Measurements from ENCODE around the gene TMPRSS7.
"Not testable (repeated sequence)": the region's sequence is repeated elsewhere in the genome, so short reads cannot be mapped to it uniquely, and the experiment has no call there.

The TMPRSS7 gene

DNA sequence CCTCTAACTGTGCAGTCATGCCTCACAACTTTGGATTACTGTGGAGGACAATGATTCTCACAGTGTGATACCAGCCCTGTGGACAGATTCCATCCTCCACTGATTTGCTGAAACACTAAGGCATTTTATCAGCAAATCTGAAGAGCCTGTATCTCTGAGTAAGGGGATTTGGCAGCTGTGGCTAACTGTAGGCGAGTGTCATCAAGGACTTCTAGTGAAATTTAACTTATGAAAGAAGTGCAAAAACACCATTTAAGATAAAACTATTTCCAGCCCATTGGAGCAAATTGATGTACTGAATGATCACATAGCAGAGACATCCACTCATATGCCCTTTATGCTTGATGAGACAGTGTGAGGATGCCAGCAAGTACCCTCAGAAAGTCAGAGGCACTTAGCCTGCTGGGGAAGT lies 13.9 kb upstream of the TMPRSS7 start:
- TF ChIP-seq POLR2AphosphoS5 (IDR thresholded peaks at IDR 0.05; ENCODE audit: borderline replicate concordance, low read depth, low read length), result no peak
- no peak for TF ChIP-seq EZH2 (IDR thresholded peaks at IDR 0.05)
- TF ChIP-seq FOXP2 (optimal IDR thresholded peaks at IDR 0.05; ENCODE audit: control extremely low read depth, extremely low read length, insufficient read depth), result no peak
- no peak overlapping the region for H3K9ac ChIP-seq (ENCODE audit: insufficient read length)
- no peaks in the 10 kb centered on the region for H3K9me3 ChIP-seq (ENCODE audit: low read depth, low read length)
- DNase-seq (ENCODE audit: low read depth, low spot score), result no peak
- H3K4me3 ChIP-seq, result no peak overlapping the region
- no peaks in the 10 kb centered on the region for H3K36me3 ChIP-seq (ENCODE audit: insufficient read depth, low read length)
- H3K27ac ChIP-seq, result no peak overlapping the region

DNA sequence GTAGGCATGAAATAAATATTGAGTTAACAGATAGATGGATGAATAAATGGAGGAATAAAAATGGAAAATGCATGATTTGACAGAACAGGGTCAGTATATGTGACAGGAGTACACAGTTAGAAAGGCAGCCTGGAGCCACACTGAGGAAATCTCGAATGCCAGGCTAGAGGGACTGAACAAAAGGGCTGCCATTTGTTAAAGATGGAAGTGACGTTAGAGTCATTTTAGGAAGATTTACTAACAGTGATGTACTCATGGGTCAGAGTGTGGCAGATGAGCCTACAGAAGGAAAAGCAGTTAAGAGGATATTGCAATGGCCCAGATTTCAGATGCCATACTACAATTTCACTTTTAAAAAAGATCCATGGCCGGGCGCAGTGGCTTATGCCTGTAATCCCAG lies 7.4 kb upstream of the TMPRSS7 start:
- no peaks in the 10 kb centered on the region for H3K9me3 ChIP-seq (ENCODE audit: low read depth, low read length)

DNA sequence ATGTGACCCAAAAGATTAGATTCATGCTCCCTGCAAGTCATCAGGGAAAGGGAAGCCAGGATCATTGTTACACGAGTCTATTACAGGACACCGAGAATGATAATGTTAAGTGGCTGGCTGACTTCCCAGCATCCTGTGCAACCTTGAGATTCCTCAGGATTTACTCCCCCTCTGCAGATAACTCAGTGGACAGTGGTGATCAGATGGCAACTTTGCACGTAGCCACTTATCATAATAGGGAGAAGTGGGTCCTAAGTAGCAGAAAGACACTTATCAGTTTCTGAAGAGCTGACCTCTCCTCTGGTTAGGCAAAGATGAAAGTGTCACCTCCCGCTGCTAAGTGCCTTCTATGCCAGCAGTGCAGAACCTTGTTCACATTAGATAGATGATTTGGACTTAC lies 6.7 kb upstream of the TMPRSS7 start:
- no peak overlapping the region for H3K4me3 ChIP-seq
- H3K9me3 ChIP-seq (ENCODE audit: low read depth, low read length), result no peaks in the 10 kb centered on the region
- H3K27ac ChIP-seq, result no peak overlapping the region
- no peak for DNase-seq (ENCODE audit: low read depth, low spot score)
- TF ChIP-seq POLR2AphosphoS5 (IDR thresholded peaks at IDR 0.05; ENCODE audit: borderline replicate concordance, low read depth, low read length) (no peak), FOXP2 (optimal IDR thresholded peaks at IDR 0.05; ENCODE audit: control extremely low read depth, extremely low read length, insufficient read depth) (no peak), EZH2 (IDR thresholded peaks at IDR 0.05) (no peak)
- H3K36me3 ChIP-seq (ENCODE audit: insufficient read depth, low read length), result no peaks in the 10 kb centered on the region
- H3K9ac ChIP-seq (ENCODE audit: insufficient read length), result no peak overlapping the region

More for the DNA sequence above, 7.4 kb upstream of the TMPRSS7 start:
- no peak for DNase-seq (ENCODE audit: low read depth, low spot score)
- no peak for TF ChIP-seq FOXP2 (optimal IDR thresholded peaks at IDR 0.05; ENCODE audit: control extremely low read depth, extremely low read length, insufficient read depth)
- TF ChIP-seq EZH2 (IDR thresholded peaks at IDR 0.05), result no peak
- no peak for TF ChIP-seq POLR2AphosphoS5 (IDR thresholded peaks at IDR 0.05; ENCODE audit: borderline replicate concordance, low read depth, low read length)
- H3K36me3 ChIP-seq (ENCODE audit: insufficient read depth, low read length), result no peaks in the 10 kb centered on the region
- H3K27ac ChIP-seq, result no peak overlapping the region
- H3K9ac ChIP-seq (ENCODE audit: insufficient read length), result no peak overlapping the region
- H3K4me3 ChIP-seq, result no peak overlapping the region

DNA sequence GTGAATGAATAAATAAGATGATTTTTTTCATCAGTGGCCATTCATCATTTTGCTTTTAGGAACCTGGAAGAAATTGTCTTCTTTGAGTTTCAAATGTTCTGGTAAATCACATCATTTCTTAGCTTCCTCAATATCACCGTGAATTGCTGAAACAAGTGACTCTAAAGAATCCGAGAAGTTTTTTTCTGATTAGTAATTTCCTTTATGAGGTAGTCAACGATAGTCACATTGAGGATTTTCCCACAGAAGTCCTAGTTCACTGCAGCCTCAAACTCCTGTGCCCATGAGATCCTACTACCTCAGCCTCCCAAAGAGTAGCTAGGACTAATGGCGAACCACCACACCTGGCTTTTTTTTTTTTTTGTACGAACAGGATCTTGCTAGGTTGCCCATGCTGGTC lies 3.6 kb upstream of the TMPRSS7 start:
- Histone ChIP-seq H3K9me3 (ENCODE audit: low read depth, low read length) (no peaks in the 10 kb centered on the region), H3K27ac (no peak overlapping the region), H3K4me3 (no peak overlapping the region), H3K9ac (ENCODE audit: insufficient read length) (no peak overlapping the region), H3K36me3 (ENCODE audit: insufficient read depth, low read length) (no peaks in the 10 kb centered on the region)
- DNase-seq (ENCODE audit: low read depth, low spot score), result no peak
- TF ChIP-seq EZH2 (IDR thresholded peaks at IDR 0.05) (no peak), POLR2AphosphoS5 (IDR thresholded peaks at IDR 0.05; ENCODE audit: borderline replicate concordance, low read depth, low read length) (no peak), FOXP2 (optimal IDR thresholded peaks at IDR 0.05; ENCODE audit: control extremely low read depth, extremely low read length, insufficient read depth) (no peak)

DNA sequence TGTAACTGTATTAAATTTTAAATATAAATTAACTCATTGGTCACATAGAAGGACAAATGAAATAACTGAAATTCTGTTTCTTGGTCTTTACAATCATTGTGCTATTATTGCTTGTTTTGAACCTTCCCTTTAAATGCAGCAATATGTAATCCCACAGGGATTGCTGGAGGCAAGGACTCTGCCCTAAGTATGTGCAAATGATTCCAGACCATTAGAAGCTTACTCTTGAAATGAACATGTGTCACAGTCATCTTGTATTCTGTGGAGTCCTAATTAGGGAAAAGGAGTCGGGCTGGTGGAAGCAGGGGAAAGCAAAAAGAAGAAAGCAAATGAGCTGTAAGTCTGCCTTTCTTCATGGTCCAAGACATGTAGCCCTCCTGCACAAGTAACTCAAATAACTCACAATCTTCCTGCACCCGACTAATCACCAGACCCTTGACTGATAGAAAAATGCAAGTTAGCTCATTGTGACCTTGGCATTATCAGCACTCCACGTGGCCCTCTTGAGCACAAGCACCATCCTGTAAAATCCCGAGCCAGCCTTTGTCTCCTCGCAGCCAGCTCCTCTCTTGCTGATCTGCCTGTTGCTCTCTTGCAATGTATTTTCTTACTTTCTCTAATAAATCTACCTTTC lies 2.3 kb upstream of the TMPRSS7 start:
- no peak overlapping the region for H3K9ac ChIP-seq (ENCODE audit: insufficient read length)
- no peak for DNase-seq (ENCODE audit: low read depth, low spot score)
- no peak for TF ChIP-seq FOXP2 (optimal IDR thresholded peaks at IDR 0.05; ENCODE audit: control extremely low read depth, extremely low read length, insufficient read depth)
- no peak for TF ChIP-seq EZH2 (IDR thresholded peaks at IDR 0.05)
- no peak for TF ChIP-seq POLR2AphosphoS5 (IDR thresholded peaks at IDR 0.05; ENCODE audit: borderline replicate concordance, low read depth, low read length)
- no peak overlapping the region for H3K4me3 ChIP-seq
- no peaks in the 10 kb centered on the region for H3K9me3 ChIP-seq (ENCODE audit: low read depth, low read length)
- no peaks in the 10 kb centered on the region for H3K36me3 ChIP-seq (ENCODE audit: insufficient read depth, low read length)
- no peak overlapping the region for H3K27ac ChIP-seq

DNA sequence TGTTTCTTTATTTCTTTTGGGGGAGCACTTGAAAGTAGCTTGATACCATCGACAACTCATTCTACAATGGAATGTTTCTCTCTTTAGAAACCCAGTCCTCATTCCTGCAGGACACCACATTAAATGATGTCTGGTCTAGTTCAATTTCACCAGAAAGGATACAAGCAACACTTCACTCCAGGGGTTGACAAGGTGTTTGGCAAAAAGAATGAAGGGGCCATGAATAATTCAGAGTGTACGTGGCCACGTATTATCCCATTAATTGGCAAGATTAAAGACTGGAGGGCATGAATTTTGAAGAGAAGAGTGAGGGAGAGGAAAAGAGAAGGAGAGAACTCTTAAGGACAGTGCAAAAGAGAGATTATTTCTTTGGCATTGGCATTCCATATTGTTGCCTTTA lies 705 bp downstream of the TMPRSS7 start:
- TF ChIP-seq EZH2 (IDR thresholded peaks at IDR 0.05) (no peak), POLR2AphosphoS5 (IDR thresholded peaks at IDR 0.05; ENCODE audit: borderline replicate concordance, low read depth, low read length) (no peak), FOXP2 (optimal IDR thresholded peaks at IDR 0.05; ENCODE audit: control extremely low read depth, extremely low read length, insufficient read depth) (no peak)
- no peaks in the 10 kb centered on the region for H3K9me3 ChIP-seq (ENCODE audit: low read depth, low read length)
- no peak for DNase-seq (ENCODE audit: low read depth, low spot score)

DNA sequence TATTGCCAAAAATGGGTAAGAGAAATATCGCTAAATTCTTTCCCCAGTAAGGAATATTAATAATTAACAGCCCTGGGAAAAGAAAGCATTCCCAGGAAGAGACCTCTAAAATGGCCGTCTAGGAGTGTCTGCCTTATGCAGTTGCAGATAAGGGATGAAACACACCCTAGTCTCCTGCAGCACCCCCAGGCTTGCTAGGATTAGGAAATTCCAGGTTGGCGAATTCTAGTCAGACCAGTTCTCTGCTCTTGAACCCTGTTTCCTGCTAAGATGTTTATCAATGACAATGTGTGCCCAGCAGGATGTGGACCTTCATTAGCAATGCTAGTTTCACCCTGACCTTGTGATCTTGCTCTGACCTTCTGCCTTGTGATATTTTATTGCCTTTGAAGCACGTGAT lies 2.7 kb downstream of the TMPRSS7 start:
- not testable (repeated sequence) for DNase-seq (ENCODE audit: low read depth, low spot score); H3K9me3 ChIP-seq (ENCODE audit: low read depth, low read length)

More for the DNA sequence above, 705 bp downstream of the TMPRSS7 start:
- Histone ChIP-seq H3K4me3 (no peak overlapping the region), H3K9ac (ENCODE audit: insufficient read length) (no peak overlapping the region), H3K36me3 (ENCODE audit: insufficient read depth, low read length) (no peaks in the 10 kb centered on the region), H3K27ac (no peak overlapping the region)

DNA sequence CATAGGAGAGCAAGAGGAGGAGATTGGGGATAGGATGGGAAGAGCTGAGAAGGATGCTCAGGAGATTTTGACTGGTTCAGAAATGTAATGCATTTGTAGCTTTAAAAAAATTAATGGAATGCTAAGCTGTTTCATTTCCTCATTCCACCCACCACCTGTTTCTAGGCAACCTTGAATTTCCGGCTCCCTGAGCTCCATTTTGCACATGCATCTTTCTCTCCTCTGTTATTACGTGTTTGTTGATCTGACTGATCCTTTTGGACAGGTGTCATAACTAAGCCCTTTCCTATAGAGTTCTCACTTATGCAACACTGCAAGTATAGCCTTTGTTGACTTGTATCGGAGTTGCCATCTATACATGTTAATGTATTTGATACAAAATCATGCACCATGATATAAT lies 4.3 kb downstream of the TMPRSS7 start:
- Histone ChIP-seq H3K4me3 (no peak overlapping the region), H3K9me3 (ENCODE audit: low read depth, low read length) (no peaks in the 10 kb centered on the region), H3K27ac (no peak overlapping the region), H3K9ac (ENCODE audit: insufficient read length) (no peak overlapping the region), H3K36me3 (ENCODE audit: insufficient read depth, low read length) (no peaks in the 10 kb centered on the region)
- no peak for DNase-seq (ENCODE audit: low read depth, low spot score)
- TF ChIP-seq FOXP2 (optimal IDR thresholded peaks at IDR 0.05; ENCODE audit: control extremely low read depth, extremely low read length, insufficient read depth) (no peak), EZH2 (IDR thresholded peaks at IDR 0.05) (no peak), POLR2AphosphoS5 (IDR thresholded peaks at IDR 0.05; ENCODE audit: borderline replicate concordance, low read depth, low read length) (no peak)

More for the DNA sequence above, 2.7 kb downstream of the TMPRSS7 start:
- H3K36me3 ChIP-seq (ENCODE audit: insufficient read depth, low read length); H3K27ac ChIP-seq; H3K9ac ChIP-seq (ENCODE audit: insufficient read length); H3K4me3 ChIP-seq: not testable (repeated sequence)

DNA sequence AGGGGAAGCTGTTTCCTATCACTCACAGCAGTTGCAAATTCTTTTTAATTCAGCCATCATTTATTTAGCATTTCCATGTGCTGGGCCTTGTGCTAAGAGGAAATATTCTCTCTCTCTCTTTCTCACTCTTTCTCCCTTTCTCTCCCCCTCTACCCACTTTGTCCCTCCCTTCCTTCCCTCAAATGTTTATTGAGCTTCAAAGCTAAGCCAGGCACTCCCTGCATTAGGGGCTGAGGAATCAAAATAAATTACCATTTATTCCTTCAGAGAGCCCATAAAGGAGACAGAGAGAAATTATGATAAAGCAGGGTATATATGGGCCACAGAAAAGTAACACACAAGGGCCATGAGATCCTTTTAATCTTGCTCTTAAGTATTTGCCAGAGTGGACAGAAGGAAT lies 6.8 kb downstream of the TMPRSS7 start:
- H3K9me3 ChIP-seq (ENCODE audit: low read depth, low read length), result no peaks in the 10 kb centered on the region
- no peak for DNase-seq (ENCODE audit: low read depth, low spot score)
- no peak overlapping the region for H3K27ac ChIP-seq
- H3K9ac ChIP-seq (ENCODE audit: insufficient read length), result no peak overlapping the region
- H3K4me3 ChIP-seq, result no peak overlapping the region
- H3K36me3 ChIP-seq (ENCODE audit: insufficient read depth, low read length), result no peaks in the 10 kb centered on the region
- no peak for TF ChIP-seq POLR2AphosphoS5 (IDR thresholded peaks at IDR 0.05; ENCODE audit: borderline replicate concordance, low read depth, low read length)
- no peak for TF ChIP-seq FOXP2 (optimal IDR thresholded peaks at IDR 0.05; ENCODE audit: control extremely low read depth, extremely low read length, insufficient read depth)
- TF ChIP-seq EZH2 (IDR thresholded peaks at IDR 0.05), result no peak
